H9 (cell line): ENCODE results near the gene SSBP3. TPM values are rescaled to one million over a fixed set of nuclear protein-coding genes. Genes with fewer than 3 reads are reported as not detected.
A peak's percentile ranks its signal among the peaks of the same experiment; 100 is the strongest.

ENCODE experiments used
- DNase-seq: peaks from one replicate; pipeline ENCODE4 v3.0.0-alpha.2; 2017
- H2AFZ ChIP-seq: one replicate; pipeline ENCODE4 v1.6.1; 2013; ENCODE audit warnings: mild to moderate bottlenecking, low read length, control low read depth, moderate library complexity
- H2AK5ac ChIP-seq: 2 replicates; pipeline ENCODE4 v1.6.1; 2013; ENCODE audit warnings: low read length, control low read depth, mixed read lengths; ENCODE audit not compliant: insufficient read length
- H2BK120ac ChIP-seq: one replicate; pipeline ENCODE4 v1.6.1; 2013; ENCODE audit warnings: low read depth, mild to moderate bottlenecking, low read length, control low read depth, inconsistent platforms; ENCODE audit not compliant: poor library complexity, severe bottlenecking
- H2BK12ac ChIP-seq: 2 replicates; pipeline ENCODE4 v1.6.1; 2013; ENCODE audit warnings: low read length, control low read depth, mixed read lengths, low read depth; ENCODE audit not compliant: insufficient read length
- H2BK15ac ChIP-seq: 2 replicates; pipeline ENCODE4 v1.6.1; 2013; ENCODE audit warnings: low read depth, low read length, control low read depth
- H2BK20ac ChIP-seq: one replicate; pipeline ENCODE4 v1.6.1; 2013; ENCODE audit warnings: low read depth, mild to moderate bottlenecking, low read length, control low read depth, inconsistent platforms; ENCODE audit not compliant: poor library complexity, severe bottlenecking
- H2BK5ac ChIP-seq: 2 replicates; pipeline ENCODE4 v1.6.1; 2013; ENCODE audit warnings: low read length, control low read depth, mixed read lengths; ENCODE audit not compliant: insufficient read length
- H3K14ac ChIP-seq: 2 replicates; pipeline ENCODE4 v1.6.1; 2013; ENCODE audit warnings: low read length, control low read depth; ENCODE audit not compliant: insufficient read depth
- H3K18ac ChIP-seq: 2 replicates; pipeline ENCODE4 v1.6.1; 2013; ENCODE audit warnings: low read depth, mild to moderate bottlenecking, mixed read lengths, low read length, control low read depth; ENCODE audit not compliant: insufficient read length
- H3K23ac ChIP-seq: 2 replicates; pipeline ENCODE4 v1.6.1; 2013; ENCODE audit warnings: low read length, control low read depth, mixed read lengths, low read depth; ENCODE audit not compliant: insufficient read length
- H3K23me2 ChIP-seq: 2 replicates; pipeline ENCODE4 v1.6.1; 2013; ENCODE audit warnings: low read depth, mild to moderate bottlenecking, mixed read lengths, low read length, control low read depth; ENCODE audit not compliant: insufficient read length, poor library complexity, severe bottlenecking
- H3K27ac ChIP-seq: 2 replicates; pipeline ENCODE4 v1.5.1; 2013; ENCODE audit warnings: low read length, control low read depth, mixed read lengths, low read depth; ENCODE audit not compliant: insufficient read length
- H3K27me3 ChIP-seq: 2 replicates; pipeline ENCODE4 v1.6.1; 2013; ENCODE audit warnings: low read length, control low read depth, inconsistent platforms; ENCODE audit not compliant: insufficient read depth
- H3K4ac ChIP-seq: 2 replicates; pipeline ENCODE4 v1.6.1; 2013; ENCODE audit warnings: low read depth, mild to moderate bottlenecking, control low read depth, inconsistent platforms, low read length, moderate library complexity
- H3K4me1 ChIP-seq: 2 replicates; pipeline ENCODE4 v1.6.1; 2013; ENCODE audit warnings: low read length, control low read depth, inconsistent platforms; ENCODE audit not compliant: insufficient read depth
- H3K4me2 ChIP-seq: 2 replicates; pipeline ENCODE4 v1.6.1; 2013; ENCODE audit warnings: low read length, control low read depth, mixed read lengths; ENCODE audit not compliant: insufficient read length, insufficient read depth
- H3K56ac ChIP-seq: 2 replicates; pipeline ENCODE4 v1.6.1; 2013; ENCODE audit warnings: low read depth, mild to moderate bottlenecking, mixed read lengths, low read length, control low read depth; ENCODE audit not compliant: insufficient read length
- H3K79me1 ChIP-seq: 2 replicates; pipeline ENCODE4 v1.6.1; 2013; ENCODE audit warnings: low read depth, mild to moderate bottlenecking, moderate library complexity, low read length, control low read depth, inconsistent platforms; ENCODE audit not compliant: insufficient read depth, poor library complexity, severe bottlenecking
- H3K79me2 ChIP-seq: 2 replicates; pipeline ENCODE4 v1.6.1; 2013; ENCODE audit warnings: low read length, control low read depth, inconsistent platforms; ENCODE audit not compliant: insufficient read depth
- H3K9ac ChIP-seq: 2 replicates; pipeline ENCODE4 v1.6.1; 2013; ENCODE audit warnings: low read length, control low read depth, mixed read lengths; ENCODE audit not compliant: insufficient read length; ENCODE audit errors: extremely low read depth
- H3K9me3 ChIP-seq: one replicate; pipeline ENCODE4 v1.6.1; 2013; ENCODE audit warnings: low read depth, low read length, inconsistent platforms; ENCODE audit not compliant: control insufficient read depth
- H3T11ph ChIP-seq: one replicate; pipeline ENCODE4 v1.6.1; 2013; ENCODE audit warnings: mild to moderate bottlenecking, low read length, control low read depth, inconsistent platforms
- H4K20me1 ChIP-seq: one replicate; pipeline ENCODE4 v1.6.1; 2013; ENCODE audit not compliant: control insufficient read depth, insufficient read length, insufficient read depth
- H4K5ac ChIP-seq: 2 replicates; pipeline ENCODE4 v1.6.1; 2013; ENCODE audit warnings: low read depth, mild to moderate bottlenecking, mixed read lengths, low read length, control low read depth; ENCODE audit not compliant: insufficient read length
- H4K8ac ChIP-seq: replicated peaks from 2 replicates; pipeline ENCODE4 v1.6.1; 2013; ENCODE audit warnings: low read length, control low read depth, mixed read lengths, low read depth; ENCODE audit not compliant: insufficient read length
- H4K91ac ChIP-seq: 2 replicates; pipeline ENCODE4 v1.6.1; 2013; ENCODE audit warnings: low read depth, mild to moderate bottlenecking, moderate library complexity, mixed read lengths, low read length, control low read depth; ENCODE audit not compliant: insufficient read length
- H3K27ac Mint-ChIP-seq, 3 experiments: 2 replicates in 2 of 3; 3 replicates in 1 of 3; pipeline ENCODE4 v1.8.0; 2020 to 2021; ENCODE audit warnings: mixed read lengths in 3 of 3, mild to moderate bottlenecking in 1 of 3, moderate library complexity in 1 of 3
- H3K27me3 Mint-ChIP-seq: 2 replicates; pipeline ENCODE4 v1.8.0; 2021; ENCODE audit warnings: low read depth, mild to moderate bottlenecking, moderate library complexity, mixed read lengths
- H3K36me3 Mint-ChIP-seq, 3 experiments: 2 replicates in 2 of 3; 3 replicates in 1 of 3; pipeline ENCODE4 v1.8.0; 2020 to 2021; ENCODE audit warnings: low read depth in 3 of 3, mixed read lengths in 3 of 3; ENCODE audit not compliant: insufficient read depth in 1 of 3
- H3K4me1 Mint-ChIP-seq, 2 experiments: 2 replicates each; pipeline ENCODE4 v1.8.0; 2020; ENCODE audit warnings: mixed read lengths in 2 of 2
- H3K4me3 Mint-ChIP-seq, 2 experiments: 2 replicates in 1 of 2; 3 replicates in 1 of 2; pipeline ENCODE4 v1.8.0; 2020 to 2021; ENCODE audit warnings: mild to moderate bottlenecking in 2 of 2, mixed read lengths in 2 of 2, moderate library complexity in 1 of 2
- H3K9me3 Mint-ChIP-seq, 2 experiments: 2 replicates in 1 of 2; 3 replicates in 1 of 2; pipeline ENCODE4 v1.8.0; 2020; ENCODE audit warnings: mild to moderate bottlenecking in 2 of 2, mixed read lengths in 2 of 2, moderate library complexity in 1 of 2
- whole genome bisulfite sequencing: extraction: QIAGEN DNeasy Blood & Tissue Kit; methylation state at CpG from one replicate; pipeline ENCODE4 v1.1.7; 2013; ENCODE audit warnings: missing lambda C conversion rate, low lambda C conversion rate, mixed read lengths; ENCODE audit not compliant: insufficient read length; ENCODE audit errors: extremely low coverage; 5-methylcytosine and 5-hydroxymethylcytosine counted together
- total RNA-seq: library from RNA; stranded (reverse); gene quantifications from 2 replicates; pipeline ENCODE4 v1.2.1, GENCODE V29; 2021
- TF ChIP-seq, protein P1 (sequence below): fragments of 200-600 bp; sonication (generic); conservative IDR thresholded peaks from 3 replicates; pipeline ENCODE4 v1.8.0; 2021; ENCODE audit warnings: antibody characterized with exemption, mild to moderate bottlenecking

The SSBP3 gene
- total RNA-seq, 1 experiment from 2014 or later: 126 TPM

DNA sequence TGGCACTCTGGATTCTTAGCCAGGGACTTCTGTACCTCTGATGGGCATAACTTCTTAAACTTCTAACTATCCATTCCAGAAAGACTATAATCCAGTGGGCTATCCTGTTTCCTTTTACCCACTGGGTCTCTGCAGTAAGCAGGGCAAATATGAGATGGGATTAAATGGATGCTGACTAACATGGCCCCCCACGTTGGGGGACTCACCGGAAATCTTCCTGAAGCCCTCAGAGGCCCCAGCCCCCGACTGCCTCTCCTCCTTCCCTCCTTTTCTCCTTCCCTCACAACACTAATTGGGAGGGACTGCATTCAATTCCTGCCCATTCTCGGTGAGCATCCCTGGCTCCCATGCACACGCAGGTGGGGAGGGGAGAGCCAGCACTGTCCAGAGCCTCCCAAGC, 70.1 kb downstream of the SSBP3 start:
- WGBS: no CpG with 5 or more reads among the region's 5 CpGs
- H3K4me2 ChIP-seq: no peak overlapping the region
- H2BK12ac ChIP-seq: no peak overlapping the region
- no peak overlapping the region for H3K23ac ChIP-seq
- H3K27me3 Mint-ChIP-seq: no peaks in the 10 kb centered on the region
- H3K79me1 ChIP-seq: peaks cover 3% of the 10 kb centered on the region
- no peak overlapping the region for H3K9ac ChIP-seq
- H3K4me1 Mint-ChIP-seq: peaks cover 76 to 81% of the 10 kb centered on the region in 2 experiments
- H3K9me3 ChIP-seq: no peaks in the 10 kb centered on the region
- no peak overlapping the region for H3K14ac ChIP-seq
- H3T11ph ChIP-seq: no peak overlapping the region
- no peak overlapping the region for H2AK5ac ChIP-seq
- no peak overlapping the region for H2BK120ac ChIP-seq
- H4K5ac ChIP-seq: no peak overlapping the region
- H3K4me1 ChIP-seq: peaks cover 28% of the 10 kb centered on the region; the same call in 1 of the 2 replicates
- no peak overlapping the region for H4K91ac ChIP-seq
- no peaks in the 10 kb centered on the region for H3K27me3 ChIP-seq
- no peak overlapping the region for H3K4me3 Mint-ChIP-seq
- peaks cover 0 to 22% (median 13%) of the 10 kb centered on the region in 3 experiments; a peak in 4 of 7 replicates for H3K36me3 Mint-ChIP-seq
- no peak overlapping the region for H2BK15ac ChIP-seq
- H3K27ac ChIP-seq: no peak overlapping the region
- H3K27ac Mint-ChIP-seq: peak overlapping the region; percentile 50 to 95 (median 90); a peak in 6 of 7 replicates
- no peak overlapping the region for H3K56ac ChIP-seq
- no peak overlapping the region for H4K8ac ChIP-seq
- no peak overlapping the region for H2BK5ac ChIP-seq
- no peak for DNase-seq
- H3K79me2 ChIP-seq: peaks cover 7% of the 10 kb centered on the region; the same call in 1 of the 2 replicates
- no peak overlapping the region for H3K4ac ChIP-seq
- no peak overlapping the region for H2AFZ ChIP-seq
- TF ChIP-seq, protein P1, sequence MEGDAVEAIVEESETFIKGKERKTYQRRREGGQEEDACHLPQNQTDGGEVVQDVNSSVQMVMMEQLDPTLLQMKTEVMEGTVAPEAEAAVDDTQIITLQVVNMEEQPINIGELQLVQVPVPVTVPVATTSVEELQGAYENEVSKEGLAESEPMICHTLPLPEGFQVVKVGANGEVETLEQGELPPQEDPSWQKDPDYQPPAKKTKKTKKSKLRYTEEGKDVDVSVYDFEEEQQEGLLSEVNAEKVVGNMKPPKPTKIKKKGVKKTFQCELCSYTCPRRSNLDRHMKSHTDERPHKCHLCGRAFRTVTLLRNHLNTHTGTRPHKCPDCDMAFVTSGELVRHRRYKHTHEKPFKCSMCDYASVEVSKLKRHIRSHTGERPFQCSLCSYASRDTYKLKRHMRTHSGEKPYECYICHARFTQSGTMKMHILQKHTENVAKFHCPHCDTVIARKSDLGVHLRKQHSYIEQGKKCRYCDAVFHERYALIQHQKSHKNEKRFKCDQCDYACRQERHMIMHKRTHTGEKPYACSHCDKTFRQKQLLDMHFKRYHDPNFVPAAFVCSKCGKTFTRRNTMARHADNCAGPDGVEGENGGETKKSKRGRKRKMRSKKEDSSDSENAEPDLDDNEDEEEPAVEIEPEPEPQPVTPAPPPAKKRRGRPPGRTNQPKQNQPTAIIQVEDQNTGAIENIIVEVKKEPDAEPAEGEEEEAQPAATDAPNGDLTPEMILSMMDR: no peak
- no peaks in the 10 kb centered on the region for H3K9me3 Mint-ChIP-seq
- no peaks in the 10 kb centered on the region for H3K23me2 ChIP-seq
- H2BK20ac ChIP-seq: no peak overlapping the region
- H4K20me1 ChIP-seq: no peaks in the 10 kb centered on the region
- no peak overlapping the region for H3K18ac ChIP-seq
